Panc1 (cell line): Measurements from ENCODE around the gene OR10H1. TPM values are rescaled to one million over a fixed set of nuclear protein-coding genes. Genes with fewer than 3 reads are reported as not detected.

Experiments used
- ATAC-seq: fragments of 200-7000 bp; cut with Tn5 transposase; 2 replicates; pipeline ENCODE4 v1.9.1; 2020; ENCODE audit warnings: mild to moderate bottlenecking, moderate library complexity
- BruUV-seq: library from RNA; stranded (reverse); fragments of 400-500 nt; replicated peaks from 2 replicates; lab custom pipeline; 2021; lab: Mats Ljungman, UMichigan
- CTCF ChIA-PET: fragments of 300-600 bp; sonication (Branson Sonifier 250); formaldehyde crosslinking; loops from one replicate; lab custom pipeline; 2022; ENCODE audit warnings: antibody characterized with exemption; lab: Charles Lee
- POLR2A ChIA-PET: fragments of 300-600 bp; sonication (Branson Sonifier 250); formaldehyde crosslinking; loops from one replicate; lab custom pipeline; 2022; ENCODE audit warnings: antibody characterized with exemption; lab: Charles Lee
- DNase-seq: peaks from one replicate; pipeline ENCODE4 v3.0.0-alpha.2; 2010; ENCODE audit warnings: low read depth, low spot score
- H3K27ac ChIP-seq: 2 replicates; pipeline ENCODE4 v1.5.1; 2011; ENCODE audit warnings: mild to moderate bottlenecking, low read length, inconsistent platforms
- H3K27me3 ChIP-seq: fragments of 200-500 bp; sonication (Bioruptor generic); 2 replicates; pipeline ENCODE4 v1.6.0; 2014; ENCODE audit warnings: low read length, inconsistent platforms; ENCODE audit not compliant: control insufficient read depth, insufficient read depth
- H3K36me3 ChIP-seq: fragments of 200-500 bp; sonication (Bioruptor generic); 2 replicates; pipeline ENCODE4 v1.5.1; 2014; ENCODE audit warnings: inconsistent platforms, mild to moderate bottlenecking, low read length, moderate library complexity; ENCODE audit not compliant: control insufficient read depth, insufficient read depth
- H3K4me1 ChIP-seq: 2 replicates; pipeline ENCODE4 v1.5.1; 2011; ENCODE audit warnings: inconsistent platforms, mild to moderate bottlenecking, low read length, moderate library complexity; ENCODE audit not compliant: control insufficient read depth, insufficient read depth
- H3K4me3 ChIP-seq, 2 experiments: 2 replicates each; pipeline ENCODE4 v1.5.1; 2011 to 2012; ENCODE audit warnings: low read depth in 2 of 2, low read length in 2 of 2, mild to moderate bottlenecking in 2 of 2, inconsistent platforms in 1 of 2, moderate library complexity in 1 of 2
- H3K9me3 ChIP-seq: fragments of 200-500 bp; sonication (Bioruptor generic); 2 replicates; pipeline ENCODE4 v1.5.1; 2014; ENCODE audit warnings: low read depth, mild to moderate bottlenecking, inconsistent platforms, low read length, moderate library complexity; ENCODE audit not compliant: control insufficient read depth, insufficient read depth
- POLR2AphosphoS5 ChIP-seq: IDR thresholded peaks from 2 replicates; pipeline ENCODE4 v1.6.1; 2012; ENCODE audit warnings: mild to moderate bottlenecking, low read depth, low read length, moderate library complexity
- SIN3A ChIP-seq: IDR thresholded peaks from 2 replicates; pipeline ENCODE4 v1.6.1; 2012; ENCODE audit warnings: low read depth, mild to moderate bottlenecking, low read length, moderate library complexity, borderline replicate concordance; ENCODE audit not compliant: insufficient read depth
- TCF7L2 ChIP-seq: IDR thresholded peaks from 2 replicates; pipeline ENCODE4 v1.6.1; 2011; ENCODE audit warnings: mild to moderate bottlenecking, low read depth, low read length, inconsistent platforms
- in situ Hi-C: cut with HindIII; loops from 2 replicates; pipeline ENCODE4 v1.10.0; 2016; ENCODE audit warnings: low sequenced_read_pairs, low pct_unique_long_range_greater_than_20kb
- intact Hi-C: fragments of 100-400 bp; cut with micrococcal nuclease; formaldehyde crosslinking; loops from one replicate; pipeline ENCODE4 v1.10.0; 2022; ENCODE audit not compliant: unreplicated experiment
- total RNA-seq: library from RNA; stranded (reverse); gene quantifications from one replicate; pipeline ENCODE4 v1.2.1, GENCODE V29; 2021; ENCODE audit not compliant: unreplicated experiment
- TF ChIP-seq, protein P1 (sequence below): fragments of 450-650 bp; IDR thresholded peaks from 2 replicates; pipeline ENCODE4 v1.5.1; 2017; ENCODE audit warnings: mild to moderate bottlenecking
- TF ChIP-seq, protein P2 (sequence below), 2 experiments: IDR thresholded peaks; 2 replicates each; pipeline ENCODE4 v1.6.1; 2011 to 2012; ENCODE audit warnings: low read depth in 2 of 2, control low read depth in 1 of 2, low read length in 1 of 2, mild to moderate bottlenecking in 1 of 2, moderate library complexity in 1 of 2; ENCODE audit not compliant: insufficient read depth in 1 of 2

OR10H1 gene
- total RNA-seq, 1 experiment from 2014 or later, result not detected

DNA sequence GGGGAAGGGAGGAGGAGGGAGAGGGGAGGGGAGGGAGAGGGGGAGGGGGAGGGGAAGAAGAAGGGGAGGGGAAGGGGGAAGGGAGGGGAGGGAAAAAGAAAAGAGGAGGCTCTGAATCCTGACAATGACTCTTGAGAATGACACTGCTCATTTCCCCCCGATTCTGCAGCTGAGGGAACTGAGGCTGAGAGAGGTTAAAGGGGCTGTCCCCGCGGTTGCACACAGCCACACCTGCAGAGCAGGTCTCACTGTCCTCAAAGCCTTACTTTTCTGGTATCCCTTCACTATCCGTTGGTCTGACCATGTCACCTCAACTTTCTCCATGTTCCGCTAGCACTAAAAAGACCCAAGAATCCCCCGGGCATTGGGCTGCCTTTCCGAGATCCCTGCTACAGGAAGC is 47.0 kb upstream of the OR10H1 start:
- no TSS peak for BruUV-seq
- Histone ChIP-seq H3K4me3 (no peak overlapping the region), H3K4me1 (no peaks in the 10 kb centered on the region), H3K36me3 (no peaks in the 10 kb centered on the region; the same call in 1 of the 2 replicates), H3K9me3 (no peaks in the 10 kb centered on the region), H3K27me3 (no peaks in the 10 kb centered on the region), H3K27ac (no peak overlapping the region)
- intact Hi-C loops, result no loop called here
- TF ChIP-seq, protein P1, sequence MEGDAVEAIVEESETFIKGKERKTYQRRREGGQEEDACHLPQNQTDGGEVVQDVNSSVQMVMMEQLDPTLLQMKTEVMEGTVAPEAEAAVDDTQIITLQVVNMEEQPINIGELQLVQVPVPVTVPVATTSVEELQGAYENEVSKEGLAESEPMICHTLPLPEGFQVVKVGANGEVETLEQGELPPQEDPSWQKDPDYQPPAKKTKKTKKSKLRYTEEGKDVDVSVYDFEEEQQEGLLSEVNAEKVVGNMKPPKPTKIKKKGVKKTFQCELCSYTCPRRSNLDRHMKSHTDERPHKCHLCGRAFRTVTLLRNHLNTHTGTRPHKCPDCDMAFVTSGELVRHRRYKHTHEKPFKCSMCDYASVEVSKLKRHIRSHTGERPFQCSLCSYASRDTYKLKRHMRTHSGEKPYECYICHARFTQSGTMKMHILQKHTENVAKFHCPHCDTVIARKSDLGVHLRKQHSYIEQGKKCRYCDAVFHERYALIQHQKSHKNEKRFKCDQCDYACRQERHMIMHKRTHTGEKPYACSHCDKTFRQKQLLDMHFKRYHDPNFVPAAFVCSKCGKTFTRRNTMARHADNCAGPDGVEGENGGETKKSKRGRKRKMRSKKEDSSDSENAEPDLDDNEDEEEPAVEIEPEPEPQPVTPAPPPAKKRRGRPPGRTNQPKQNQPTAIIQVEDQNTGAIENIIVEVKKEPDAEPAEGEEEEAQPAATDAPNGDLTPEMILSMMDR, result no peak
- TF ChIP-seq, protein P2, sequence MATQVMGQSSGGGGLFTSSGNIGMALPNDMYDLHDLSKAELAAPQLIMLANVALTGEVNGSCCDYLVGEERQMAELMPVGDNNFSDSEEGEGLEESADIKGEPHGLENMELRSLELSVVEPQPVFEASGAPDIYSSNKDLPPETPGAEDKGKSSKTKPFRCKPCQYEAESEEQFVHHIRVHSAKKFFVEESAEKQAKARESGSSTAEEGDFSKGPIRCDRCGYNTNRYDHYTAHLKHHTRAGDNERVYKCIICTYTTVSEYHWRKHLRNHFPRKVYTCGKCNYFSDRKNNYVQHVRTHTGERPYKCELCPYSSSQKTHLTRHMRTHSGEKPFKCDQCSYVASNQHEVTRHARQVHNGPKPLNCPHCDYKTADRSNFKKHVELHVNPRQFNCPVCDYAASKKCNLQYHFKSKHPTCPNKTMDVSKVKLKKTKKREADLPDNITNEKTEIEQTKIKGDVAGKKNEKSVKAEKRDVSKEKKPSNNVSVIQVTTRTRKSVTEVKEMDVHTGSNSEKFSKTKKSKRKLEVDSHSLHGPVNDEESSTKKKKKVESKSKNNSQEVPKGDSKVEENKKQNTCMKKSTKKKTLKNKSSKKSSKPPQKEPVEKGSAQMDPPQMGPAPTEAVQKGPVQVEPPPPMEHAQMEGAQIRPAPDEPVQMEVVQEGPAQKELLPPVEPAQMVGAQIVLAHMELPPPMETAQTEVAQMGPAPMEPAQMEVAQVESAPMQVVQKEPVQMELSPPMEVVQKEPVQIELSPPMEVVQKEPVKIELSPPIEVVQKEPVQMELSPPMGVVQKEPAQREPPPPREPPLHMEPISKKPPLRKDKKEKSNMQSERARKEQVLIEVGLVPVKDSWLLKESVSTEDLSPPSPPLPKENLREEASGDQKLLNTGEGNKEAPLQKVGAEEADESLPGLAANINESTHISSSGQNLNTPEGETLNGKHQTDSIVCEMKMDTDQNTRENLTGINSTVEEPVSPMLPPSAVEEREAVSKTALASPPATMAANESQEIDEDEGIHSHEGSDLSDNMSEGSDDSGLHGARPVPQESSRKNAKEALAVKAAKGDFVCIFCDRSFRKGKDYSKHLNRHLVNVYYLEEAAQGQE (IDR thresholded peaks at IDR 0.05; ENCODE audit: insufficient read depth in 1 of 2, low read depth in 2 of 2, low read length in 1 of 2), result no peak
- TF ChIP-seq TCF7L2, result no peak
- no peak for TF ChIP-seq SIN3A
- no peak for TF ChIP-seq POLR2AphosphoS5
- CTCF ChIA-PET, result no interaction called here
- DNase-seq (no peak), ATAC-seq (no peak)
- POLR2A ChIA-PET, result no interaction called here
- in situ Hi-C loops, result no loop called here

DNA sequence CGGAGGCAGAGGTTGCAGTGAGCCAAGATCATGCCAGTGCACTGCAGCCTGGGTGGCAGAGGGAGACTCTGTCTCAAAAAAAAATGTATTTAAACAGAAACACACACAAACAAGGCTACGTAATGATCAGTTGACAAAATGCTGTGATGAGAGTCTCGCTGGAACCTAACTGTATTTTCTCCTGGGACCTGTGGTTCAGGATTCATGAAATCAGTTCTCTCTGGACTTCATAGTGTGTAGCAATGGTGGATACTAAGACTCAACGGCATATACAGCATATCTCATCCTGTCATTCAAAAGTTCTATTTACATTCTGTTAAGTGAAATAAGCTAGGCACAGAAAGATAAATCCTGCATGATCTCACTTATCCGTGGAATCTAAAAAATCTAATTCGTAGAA is 45.1 kb upstream of the OR10H1 start:
- no peaks in the 10 kb centered on the region for H3K9me3 ChIP-seq
- H3K27ac ChIP-seq, result no peak overlapping the region
- intact Hi-C loops, result no loop called here
- H3K4me1 ChIP-seq, result no peaks in the 10 kb centered on the region
- in situ Hi-C loops, result no loop called here
- ChIA-PET CTCF (no interaction called here), POLR2A (no interaction called here)
- DNase-seq (no peak), ATAC-seq (no peak)
- TF ChIP-seq POLR2AphosphoS5 (no peak), SIN3A (no peak), TCF7L2 (no peak)
- TF ChIP-seq, protein P2 (IDR thresholded peaks at IDR 0.05; ENCODE audit: insufficient read depth in 1 of 2, low read depth in 2 of 2, low read length in 1 of 2), result no peak
- TF ChIP-seq, protein P1, result no peak
- H3K27me3 ChIP-seq, result no peaks in the 10 kb centered on the region
- H3K4me3 ChIP-seq, result no peak overlapping the region
- no peaks in the 10 kb centered on the region; the same call in 1 of the 2 replicates for H3K36me3 ChIP-seq
- no TSS peak for BruUV-seq
